H1 (cell line): Measurements from ENCODE around the gene STIMATE. TPM values are rescaled to one million over a fixed set of nuclear protein-coding genes. Genes with fewer than 3 reads are reported as not detected.

Source experiments
- ATF3 ChIP-seq: IDR thresholded peaks from 2 replicates; pipeline ENCODE4 v1.6.1; 2011; ENCODE audit warnings: low read depth, mild to moderate bottlenecking, low read length; ENCODE audit not compliant: insufficient read depth
- BCL11A ChIP-seq, 2 experiments: IDR thresholded peaks; one replicate each; pipeline ENCODE4 v1.6.1; 2011; ENCODE audit warnings: low read depth in 2 of 2, low read length in 2 of 2, mild to moderate bottlenecking in 2 of 2
- EZH2 ChIP-seq: fragments of 200-600 bp; sonication (generic); IDR thresholded peaks from 2 replicates; pipeline ENCODE4 v1.7.1; 2012; ENCODE audit warnings: low read depth, mild to moderate bottlenecking, moderate library complexity, low read length, inconsistent platforms; ENCODE audit not compliant: severe bottlenecking
- RAD21 ChIP-seq, 2 experiments: IDR thresholded peaks in 1 of 2; conservative IDR thresholded peaks in 1 of 2; 2 replicates each; pipeline ENCODE4 v1.6.1; 2011; ENCODE audit warnings: low read depth in 2 of 2, low read length in 2 of 2, improper control_type of control experiment in 1 of 2, inconsistent platforms in 1 of 2, mild to moderate bottlenecking in 1 of 2, moderate library complexity in 1 of 2
- SP1 ChIP-seq: IDR thresholded peaks from 2 replicates; pipeline ENCODE4 v1.6.1; 2011; ENCODE audit warnings: low read depth, low read length
- SUZ12 ChIP-seq: fragments of 200-600 bp; sonication (generic); IDR thresholded peaks from 2 replicates; pipeline ENCODE4 v1.6.1; 2012; ENCODE audit warnings: mild to moderate bottlenecking, inconsistent platforms, low read length, moderate library complexity, mixed read lengths
- polyA plus RNA-seq, 7 experiments: library from polyadenylated mRNA; depleted of rRNA in 3 of 7; stranded (reverse) in 5 of 7; unstranded in 2 of 7; fragments of >200 nt in 5 of 7; fragments of 200-250 nt in 2 of 7; gene quantifications; 1 replicate in 5 of 7; 2 replicates in 1 of 7; 4 replicates in 1 of 7; pipeline versions ENCODE4 v1.2.1 to v1.2.3, GENCODE V29; 2011 to 2013; ENCODE audit warnings: missing spikeins in 2 of 7, mixed read lengths in 2 of 7
- total RNA-seq: library from RNA; stranded (reverse); fragmentation: NEBNext Ultra II Directional; extraction: Animal tissue kit (Norgen Biotek cat#: 25700); gene quantifications from 2 replicates; pipeline ENCODE4 v1.2.1, GENCODE V29; 2021

Gene STIMATE
- total and polyA plus RNA-seq, 2 of the 8 experiments (the other 6 are each of a cell fraction or from before 2014, with no cell fraction given): 17.5 to 22.1 TPM

- TF ChIP-seq BCL11A (IDR thresholded peaks at IDR 0.05; ENCODE audit: low read depth in 2 of 2, low read length in 2 of 2) (no peak), ATF3 (no peak), SUZ12 (no peak), EZH2 (no peak), RAD21 (IDR thresholded peaks at IDR 0.05 in 1 of 2, conservative IDR thresholded peaks at IDR 0.05 in 1 of 2; ENCODE audit: low read depth in 2 of 2, low read length in 2 of 2) (no peak), SP1 (no peak)
Observed at GRCh38 chr3:52912885-52913731, 15.8 kb upstream of the STIMATE start (continued).
